BE2C (cell line): ENCODE results near the gene PPP1R12B.
"Not testable (repeated sequence)": the region's sequence is repeated elsewhere in the genome, so short reads cannot be mapped to it uniquely, and the experiment has no call there.

ENCODE experiments used
- DNase-seq: peaks from one replicate; pipeline ENCODE4 v3.0.0-alpha.2; 2020
- H3K27me3 ChIP-seq: fragments of 250-450 bp; sonication (Bioruptor Pico); 2 replicates; pipeline ENCODE4 v1.5.1; 2020; ENCODE audit warnings: mild to moderate bottlenecking
- H3K36me3 ChIP-seq: fragments of 250-450 bp; sonication (Bioruptor Pico); 2 replicates; pipeline ENCODE4 v1.5.1; 2020; ENCODE audit warnings: mild to moderate bottlenecking
- H3K4me1 ChIP-seq: fragments of 250-450 bp; sonication (Bioruptor Pico); 2 replicates; pipeline ENCODE4 v1.5.1; 2020
- H3K4me3 ChIP-seq: 2 replicates; pipeline ENCODE4 v1.5.1; 2011; ENCODE audit warnings: low read depth, low read length
- H3K9me3 ChIP-seq: fragments of 250-450 bp; sonication (Bioruptor Pico); 2 replicates; pipeline ENCODE4 v1.5.1; 2020
- TF ChIP-seq, protein P1 (sequence below): IDR thresholded peaks from 2 replicates; pipeline ENCODE4 v1.5.1; 2012; ENCODE audit warnings: mild to moderate bottlenecking, low read depth, low read length

Gene PPP1R12B

GRCh38 chr1:202333861-202334260 is 14.6 kb upstream of the PPP1R12B start:
- Histone ChIP-seq H3K9me3 (no peaks in the 10 kb centered on the region), H3K27me3 (no peaks in the 10 kb centered on the region), H3K36me3 (peaks cover 66% of the 10 kb centered on the region), H3K4me3 (no peak overlapping the region), H3K4me1 (no peaks in the 10 kb centered on the region)
- DNase-seq = no peak
- TF ChIP-seq, protein P1, sequence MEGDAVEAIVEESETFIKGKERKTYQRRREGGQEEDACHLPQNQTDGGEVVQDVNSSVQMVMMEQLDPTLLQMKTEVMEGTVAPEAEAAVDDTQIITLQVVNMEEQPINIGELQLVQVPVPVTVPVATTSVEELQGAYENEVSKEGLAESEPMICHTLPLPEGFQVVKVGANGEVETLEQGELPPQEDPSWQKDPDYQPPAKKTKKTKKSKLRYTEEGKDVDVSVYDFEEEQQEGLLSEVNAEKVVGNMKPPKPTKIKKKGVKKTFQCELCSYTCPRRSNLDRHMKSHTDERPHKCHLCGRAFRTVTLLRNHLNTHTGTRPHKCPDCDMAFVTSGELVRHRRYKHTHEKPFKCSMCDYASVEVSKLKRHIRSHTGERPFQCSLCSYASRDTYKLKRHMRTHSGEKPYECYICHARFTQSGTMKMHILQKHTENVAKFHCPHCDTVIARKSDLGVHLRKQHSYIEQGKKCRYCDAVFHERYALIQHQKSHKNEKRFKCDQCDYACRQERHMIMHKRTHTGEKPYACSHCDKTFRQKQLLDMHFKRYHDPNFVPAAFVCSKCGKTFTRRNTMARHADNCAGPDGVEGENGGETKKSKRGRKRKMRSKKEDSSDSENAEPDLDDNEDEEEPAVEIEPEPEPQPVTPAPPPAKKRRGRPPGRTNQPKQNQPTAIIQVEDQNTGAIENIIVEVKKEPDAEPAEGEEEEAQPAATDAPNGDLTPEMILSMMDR = no peak

DNA sequence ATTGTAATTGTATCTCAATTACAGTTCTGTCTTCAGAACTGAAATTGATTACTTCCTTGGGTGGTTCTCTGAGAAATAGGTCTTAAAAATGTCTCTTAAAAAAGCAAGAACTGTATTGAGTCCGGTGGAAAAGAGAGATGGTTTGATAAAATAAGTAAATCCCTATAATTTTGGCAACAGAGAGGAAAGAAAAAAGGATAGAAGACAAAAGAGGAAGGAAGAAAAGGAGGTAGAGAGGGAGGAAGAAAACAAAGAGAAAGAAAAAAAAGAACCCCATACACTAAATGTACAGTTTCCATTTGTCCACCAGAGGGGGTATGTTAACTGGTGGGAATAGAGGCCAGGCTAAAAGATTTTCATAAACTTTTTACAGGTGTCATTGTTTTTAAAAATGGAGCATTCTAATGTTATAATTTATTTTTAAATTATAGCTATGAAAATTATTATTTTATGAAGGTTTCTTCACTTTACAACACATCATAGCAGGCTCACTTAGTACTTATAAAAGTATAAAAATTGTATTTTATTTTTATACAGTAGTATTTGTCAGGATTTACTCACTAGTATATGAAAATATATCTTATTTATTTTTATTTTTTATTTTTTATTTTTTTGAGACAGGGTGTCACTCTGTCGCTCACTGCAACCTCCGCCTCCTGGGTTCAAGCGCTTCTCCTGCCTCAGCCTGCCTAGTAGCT is 4.7 kb upstream of the PPP1R12B start:
- DNase-seq = peak; percentile 16
- no peak overlapping the region for H3K4me3 ChIP-seq

DNA sequence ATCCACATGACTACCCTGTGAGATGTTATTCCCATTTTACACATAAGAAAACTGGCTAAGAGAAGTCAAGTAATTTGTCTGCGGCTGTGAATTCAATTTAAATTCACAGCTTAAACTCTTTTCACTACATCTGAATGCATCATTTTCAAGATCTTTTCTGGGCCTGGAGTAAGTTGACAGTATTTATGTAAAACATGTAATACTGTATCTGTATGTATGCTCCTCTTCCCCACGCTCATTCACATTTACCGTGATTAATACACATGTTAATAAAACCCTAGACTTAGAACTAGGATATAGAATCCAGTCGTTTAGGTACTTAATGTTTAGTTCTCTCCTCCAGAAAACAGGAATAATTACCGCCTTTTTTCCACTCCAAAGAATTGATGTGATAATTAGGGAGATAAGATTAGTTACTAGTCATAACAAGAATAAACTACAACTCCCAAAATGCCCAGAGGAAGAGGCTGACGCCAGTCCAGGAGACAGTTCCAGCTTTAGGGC is 442 bp upstream of the PPP1R12B start:
- TF ChIP-seq, protein P1 = no peak
- Histone ChIP-seq H3K9me3 (no peaks in the 10 kb centered on the region), H3K27me3 (no peaks in the 10 kb centered on the region), H3K4me3 (peak overlapping the region; percentile 84), H3K4me1 (no peaks in the 10 kb centered on the region), H3K36me3 (peaks cover 3% of the 10 kb centered on the region; the same call in 1 of the 2 replicates)
- no peak for DNase-seq

More for the DNA sequence above, 4.7 kb upstream of the PPP1R12B start:
- TF ChIP-seq, protein P1 = peak; percentile 81
- Histone ChIP-seq H3K9me3 (no peaks in the 10 kb centered on the region), H3K27me3 (no peaks in the 10 kb centered on the region), H3K36me3 (peaks cover 2% of the 10 kb centered on the region; the same call in 1 of the 2 replicates), H3K4me1 (no peaks in the 10 kb centered on the region)

- Histone ChIP-seq H3K4me3 (peak overlapping the region; percentile 84), H3K36me3 (peaks cover 3% of the 10 kb centered on the region; the same call in 1 of the 2 replicates), H3K9me3 (no peaks in the 10 kb centered on the region), H3K27me3 (no peaks in the 10 kb centered on the region), H3K4me1 (no peaks in the 10 kb centered on the region)
- TF ChIP-seq, protein P1 = no peak
- no peak for DNase-seq
Measured at GRCh38 chr1:202349206-202349928, 868 bp downstream of the PPP1R12B start.

DNA sequence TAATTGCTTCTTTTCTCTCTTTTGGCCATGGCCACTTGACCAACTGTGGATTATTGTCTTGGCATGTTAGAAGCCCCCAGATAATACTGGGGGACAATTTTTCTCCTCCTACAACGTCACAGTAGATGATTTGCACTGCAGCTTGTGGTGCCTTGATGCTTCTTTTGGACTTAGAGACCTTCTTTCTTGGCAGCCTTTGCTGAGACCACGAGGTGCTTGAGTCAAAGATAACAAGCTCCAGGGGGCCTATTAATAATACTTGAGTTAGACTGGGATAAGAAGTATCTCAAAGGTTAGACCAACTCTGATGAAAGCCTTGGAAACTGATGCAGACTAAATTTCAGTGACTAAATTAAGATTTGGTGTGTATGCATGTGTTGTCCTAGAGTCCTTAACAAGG is 3.2 kb downstream of the PPP1R12B start:
- no peak overlapping the region for H3K4me3 ChIP-seq
- H3K36me3 ChIP-seq = peaks cover 3% of the 10 kb centered on the region; the same call in 1 of the 2 replicates
- no peaks in the 10 kb centered on the region for H3K27me3 ChIP-seq
- no peak for DNase-seq
- H3K9me3 ChIP-seq = no peaks in the 10 kb centered on the region
- TF ChIP-seq, protein P1 = no peak
- H3K4me1 ChIP-seq = no peaks in the 10 kb centered on the region

- not testable (repeated sequence) for H3K36me3 ChIP-seq, H3K4me3 ChIP-seq, H3K4me1 ChIP-seq, H3K27me3 ChIP-seq, DNase-seq, H3K9me3 ChIP-seq
Measured at GRCh38 chr1:202352583-202353197, 4.2 kb downstream of the PPP1R12B start.
